ENCODE measurements around the gene PPP4R2. TPM values are rescaled to one million over a fixed set of nuclear protein-coding genes. Genes with fewer than 3 reads are reported as not detected.

Gene PPP4R2
- total and polyA plus RNA-seq, 2 of the 8 experiments (the other 6 are each of a cell fraction or from before 2014, with no cell fraction given): 11.5 to 89.9 TPM

GRCh38 chr3:72996473-72997333 lies at the start of gene PPP4R2 (continued):
- TF ChIP-seq RAD21 (IDR thresholded peaks at IDR 0.05 in 1 of 2, conservative IDR thresholded peaks at IDR 0.05 in 1 of 2; ENCODE audit: low read depth in 2 of 2, low read length in 2 of 2) (no peak), NRF1 (IDR thresholded peaks at IDR 0.05; ENCODE audit: low read depth, low read length) (no peak), RFX5 (IDR thresholded peaks at IDR 0.05; ENCODE audit: borderline replicate concordance, low read depth, low read length) (no peak), SP2 (IDR thresholded peaks at IDR 0.05; ENCODE audit: low read length) (no peak), TBP (IDR thresholded peaks at IDR 0.05; ENCODE audit: low read depth, low read length) (peak; percentile 83), TEAD4 (IDR thresholded peaks at IDR 0.05; ENCODE audit: low read depth, low read length) (no peak), TAF7 (optimal IDR thresholded peaks at IDR 0.05; ENCODE audit: borderline replicate concordance, low read depth, low read length) (peak; percentile 58), HDAC2 (IDR thresholded peaks at IDR 0.05; ENCODE audit: borderline replicate concordance in 1 of 2, low read depth in 2 of 2, low read length in 2 of 2) (no peak), TAF1 (IDR thresholded peaks at IDR 0.05; ENCODE audit: low read depth, low read length) (peak; percentile 95)

Data from H1 (cell line).